Endothelial cell of umbilical vein (primary cell): ENCODE data around the gene COPS4. TPM values are rescaled to one million over a fixed set of nuclear protein-coding genes. Genes with fewer than 3 reads are reported as not detected.

Experiments
- BruUV-seq: library from RNA; stranded (reverse); fragments of 400-500 nt; replicated peaks from 2 replicates; lab custom pipeline; 2021; lab: Mats Ljungman, UMichigan
- CTCF ChIA-PET: fragments of 300-600, 350-600 bp; sonication (Branson Sonifier 250); formaldehyde crosslinking; loops from one replicate; lab custom pipeline; 2021; ENCODE audit warnings: antibody characterized with exemption, inconsistent platforms; lab: Charles Lee
- POLR2A ChIA-PET: fragments of 300-600, 350-600 bp; sonication (Branson Sonifier 250); formaldehyde crosslinking; loops from one replicate; lab custom pipeline; 2021; ENCODE audit warnings: antibody characterized with exemption, inconsistent platforms; lab: Charles Lee
- DNase-seq: peaks from one replicate; pipeline ENCODE4 v3.0.0-alpha.2; 2011; ENCODE audit warnings: low read depth, low spot score
- FAIRE-seq: peaks from 2 replicates; lab custom pipeline; 2011; peaks lifted over from hg19 to GRCh38; lab: Jason Lieb, UNC
- H2AFZ ChIP-seq: 2 replicates; pipeline ENCODE4 v1.6.0; 2012; ENCODE audit warnings: low read depth, low read length, control low read depth, inconsistent platforms
- H3K27ac ChIP-seq: 2 replicates; pipeline ENCODE4 v1.5.1; 2011; ENCODE audit warnings: low read depth, mild to moderate bottlenecking, control low read depth, low read length, moderate library complexity; ENCODE audit not compliant: insufficient read depth
- H3K27me3 ChIP-seq, 2 experiments: 2 replicates each; pipeline versions ENCODE4 v1.6.0 to v1.6.1; 2011; ENCODE audit warnings: low read length in 2 of 2, mixed read lengths in 1 of 2; ENCODE audit not compliant: control insufficient read depth in 2 of 2, insufficient read depth in 2 of 2
- H3K36me3 ChIP-seq, 2 experiments: 2 replicates in 1 of 2; 3 replicates in 1 of 2; pipeline ENCODE4 v1.5.1; 2011; ENCODE audit warnings: low read length in 2 of 2, mild to moderate bottlenecking in 1 of 2, moderate library complexity in 1 of 2; ENCODE audit not compliant: control insufficient read depth in 2 of 2, insufficient read depth in 2 of 2; ENCODE audit errors: extremely low read depth in 1 of 2
- H3K4me1 ChIP-seq: 3 replicates; pipeline ENCODE4 v1.5.1; 2011; ENCODE audit warnings: mild to moderate bottlenecking, low read length; ENCODE audit not compliant: control insufficient read depth, insufficient read depth; ENCODE audit errors: extremely low read depth
- H3K4me2 ChIP-seq: 2 replicates; pipeline ENCODE4 v1.6.1; 2011; ENCODE audit warnings: low read length, control low read depth, mixed read lengths; ENCODE audit not compliant: insufficient read depth
- H3K4me3 ChIP-seq, 3 experiments: fragments of 200-600 bp in 1 of 3; sonication (generic), shearing (Covaris generic) in 1 of 3; replicated peaks in 1 of 3; 2 replicates each; pipeline ENCODE4 v1.5.1; 2011 to 2016; ENCODE audit warnings: control low read depth in 3 of 3, low read length in 3 of 3, mild to moderate bottlenecking in 2 of 3, inconsistent platforms in 1 of 3, low read depth in 1 of 3, moderate library complexity in 1 of 3; ENCODE audit not compliant: insufficient read depth in 1 of 3
- H3K79me2 ChIP-seq: 2 replicates; pipeline ENCODE4 v1.6.0; 2012; ENCODE audit warnings: low read length, inconsistent platforms; ENCODE audit not compliant: control insufficient read depth, insufficient read depth
- H3K9ac ChIP-seq: replicated peaks from 2 replicates; pipeline ENCODE3; 2011; ENCODE audit warnings: low read length, control low read depth; ENCODE audit not compliant: insufficient read depth; ENCODE audit errors: extremely low read depth
- H3K9me1 ChIP-seq: replicated peaks from 3 replicates; pipeline ENCODE4 v1.6.0; 2011; ENCODE audit warnings: mild to moderate bottlenecking, low read length; ENCODE audit not compliant: control insufficient read depth, insufficient read depth; ENCODE audit errors: extremely low read depth
- H3K9me3 ChIP-seq: replicated peaks from 2 replicates; pipeline ENCODE4 v1.5.1; 2012; ENCODE audit warnings: low read length, inconsistent platforms; ENCODE audit not compliant: control insufficient read depth, insufficient read depth
- H4K20me1 ChIP-seq: replicated peaks from 2 replicates; pipeline ENCODE3; 2011; ENCODE audit warnings: mild to moderate bottlenecking, low read length; ENCODE audit not compliant: control insufficient read depth, insufficient read depth; ENCODE audit errors: extremely low read depth
- EZH2 ChIP-seq: IDR thresholded peaks from 2 replicates; pipeline ENCODE4 v1.6.1; 2012; ENCODE audit warnings: borderline replicate concordance, low read depth, mild to moderate bottlenecking, moderate library complexity, low read length, inconsistent platforms; ENCODE audit not compliant: severe bottlenecking
- FOS ChIP-seq: IDR thresholded peaks from 2 replicates; pipeline ENCODE4 v1.6.1; 2011; ENCODE audit warnings: mild to moderate bottlenecking, low read length, moderate library complexity, borderline replicate concordance; ENCODE audit not compliant: insufficient read depth
- GATA2 ChIP-seq: IDR thresholded peaks from 2 replicates; pipeline ENCODE4 v1.7.0; 2011; ENCODE audit warnings: low read depth, mild to moderate bottlenecking, moderate library complexity, mixed read lengths, low read length; ENCODE audit not compliant: insufficient read length, insufficient read depth
- JUN ChIP-seq: IDR thresholded peaks from 2 replicates; pipeline ENCODE4 v1.6.1; 2011; ENCODE audit warnings: borderline replicate concordance, low read depth; ENCODE audit not compliant: insufficient read length, insufficient read depth
- MYC ChIP-seq: IDR thresholded peaks from one replicate; pipeline ENCODE4 v1.6.1; 2011; ENCODE audit warnings: mild to moderate bottlenecking, low read depth, low read length
- POLR2A ChIP-seq: IDR thresholded peaks from 2 replicates; pipeline ENCODE4 v1.6.1; 2012; ENCODE audit warnings: low read depth, mild to moderate bottlenecking, control low read depth, low read length
- POLR2AphosphoS5 ChIP-seq: IDR thresholded peaks from 2 replicates; pipeline ENCODE4 v1.6.1; 2012; ENCODE audit warnings: low read depth, mild to moderate bottlenecking, control low read depth, low read length, moderate library complexity; ENCODE audit not compliant: insufficient read depth
- dilution Hi-C: fragments of 300-500 bp; cut with MboI; formaldehyde crosslinking; loops from one replicate; pipeline ENCODE4 v1.15.0; 2019; ENCODE audit warnings: low sequenced_read_pairs; ENCODE audit not compliant: extremely low pct_ligation_motif_present
- intact Hi-C: fragments of 100-400 bp; cut with micrococcal nuclease; formaldehyde crosslinking; loops from one replicate; pipeline ENCODE4 v1.10.0; 2022
- polyA plus RNA-seq, 4 experiments: library from polyadenylated mRNA; depleted of rRNA in 3 of 4; stranded (reverse) in 3 of 4; unstranded in 1 of 4; fragments of >200 nt; gene quantifications; 2 replicates each; pipeline versions ENCODE4 v1.2.1 to v1.2.3, GENCODE V29; 2011 to 2012; ENCODE audit warnings: missing spikeins in 1 of 4
- total RNA-seq: library from RNA; stranded (reverse); gene quantifications from 2 replicates; pipeline ENCODE4 v1.2.3, GENCODE V29; 2021
- TF ChIP-seq, protein P1 (sequence below), 2 donors: IDR thresholded peaks; 1 replicate in 1 of 2; 2 replicates in 1 of 2; pipeline ENCODE4 v1.5.1; 2011; ENCODE audit warnings: low read length in 2 of 2, mild to moderate bottlenecking in 2 of 2, moderate library complexity in 2 of 2, control low read depth in 1 of 2, inconsistent platforms in 1 of 2, low read depth in 1 of 2; ENCODE audit not compliant: insufficient read depth in 1 of 2; ENCODE audit errors: extremely low read depth in 1 of 2
- TF ChIP-seq, protein P2 (sequence below): IDR thresholded peaks from 2 replicates; pipeline ENCODE4 v1.6.1; 2011; ENCODE audit not compliant: insufficient read depth, insufficient read length

Gene COPS4
- total and polyA plus RNA-seq, 2 donors (not counting 3 experiments of a cell fraction or from before 2014, with no cell fraction given): 29.8 to 53.0 TPM

DNA sequence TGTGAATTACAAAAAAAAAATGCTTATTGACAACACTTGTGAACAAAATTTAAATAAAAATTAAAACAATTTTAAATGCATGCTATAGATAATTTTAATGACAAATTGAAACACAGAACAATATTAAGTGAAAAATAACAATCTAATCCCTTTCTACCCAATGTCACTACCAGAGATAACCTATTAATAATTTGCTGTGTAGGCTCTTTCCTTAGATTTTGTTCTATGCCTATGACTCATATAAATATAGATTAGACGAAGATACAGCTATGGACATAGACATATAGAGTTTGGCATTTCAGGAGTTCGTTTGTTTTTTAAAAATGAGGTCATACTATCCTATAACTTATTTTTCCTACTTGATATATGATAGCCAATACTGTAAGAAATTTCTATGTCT is 61.4 kb downstream of the COPS4 start:
- POLR2A ChIA-PET: no interaction called here
- Histone ChIP-seq H3K4me1 (peaks cover 18% of the 10 kb centered on the region), H3K79me2 (no peaks in the 10 kb centered on the region), H2AFZ (no peak overlapping the region), H3K9ac (no peak overlapping the region), H3K4me2 (no peak overlapping the region), H3K36me3 (no peaks in the 10 kb centered on the region), H3K9me1 (no peaks in the 10 kb centered on the region), H3K4me3 (no peak overlapping the region), H4K20me1 (no peaks in the 10 kb centered on the region), H3K9me3 (no peaks in the 10 kb centered on the region), H3K27me3 (no peaks in the 10 kb centered on the region), H3K27ac (no peak overlapping the region)
- FAIRE-seq (no peak), DNase-seq (no peak)
- TF ChIP-seq, protein P1, sequence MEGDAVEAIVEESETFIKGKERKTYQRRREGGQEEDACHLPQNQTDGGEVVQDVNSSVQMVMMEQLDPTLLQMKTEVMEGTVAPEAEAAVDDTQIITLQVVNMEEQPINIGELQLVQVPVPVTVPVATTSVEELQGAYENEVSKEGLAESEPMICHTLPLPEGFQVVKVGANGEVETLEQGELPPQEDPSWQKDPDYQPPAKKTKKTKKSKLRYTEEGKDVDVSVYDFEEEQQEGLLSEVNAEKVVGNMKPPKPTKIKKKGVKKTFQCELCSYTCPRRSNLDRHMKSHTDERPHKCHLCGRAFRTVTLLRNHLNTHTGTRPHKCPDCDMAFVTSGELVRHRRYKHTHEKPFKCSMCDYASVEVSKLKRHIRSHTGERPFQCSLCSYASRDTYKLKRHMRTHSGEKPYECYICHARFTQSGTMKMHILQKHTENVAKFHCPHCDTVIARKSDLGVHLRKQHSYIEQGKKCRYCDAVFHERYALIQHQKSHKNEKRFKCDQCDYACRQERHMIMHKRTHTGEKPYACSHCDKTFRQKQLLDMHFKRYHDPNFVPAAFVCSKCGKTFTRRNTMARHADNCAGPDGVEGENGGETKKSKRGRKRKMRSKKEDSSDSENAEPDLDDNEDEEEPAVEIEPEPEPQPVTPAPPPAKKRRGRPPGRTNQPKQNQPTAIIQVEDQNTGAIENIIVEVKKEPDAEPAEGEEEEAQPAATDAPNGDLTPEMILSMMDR (IDR thresholded peaks at IDR 0.05; ENCODE audit: extremely low read depth in 1 of 2, insufficient read depth in 1 of 2, low read depth in 1 of 2, low read length in 2 of 2): no peak
- TF ChIP-seq EZH2: no peak
- TF ChIP-seq GATA2: no peak
- TF ChIP-seq POLR2A: no peak
- TF ChIP-seq JUN: no peak
- TF ChIP-seq POLR2AphosphoS5: no peak
- TF ChIP-seq MYC: no peak
- TF ChIP-seq, protein P2, sequence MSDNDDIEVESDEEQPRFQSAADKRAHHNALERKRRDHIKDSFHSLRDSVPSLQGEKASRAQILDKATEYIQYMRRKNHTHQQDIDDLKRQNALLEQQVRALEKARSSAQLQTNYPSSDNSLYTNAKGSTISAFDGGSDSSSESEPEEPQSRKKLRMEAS: no peak
- no peak for TF ChIP-seq FOS
- BruUV-seq: no TSS peak
- CTCF ChIA-PET: interaction anchor here (1.0 to 5.7 kb wide), 4 partner anchors 14 to 164 kb away, joined by 3 to 29 read pairs (median 5); no protein-coding TSS in a partner anchor
- intact Hi-C loops (no loop called here), dilution Hi-C loops (no loop called here)
